GM21360 (cell line): Measurements from ENCODE around the gene MCRIP2.

Source experiments
- ATAC-seq: cut with Tn5 transposase; IDR thresholded peaks from one replicate; pipeline ENCODE4 v1.9.1; 2021; ENCODE audit warnings: mild to moderate bottlenecking, moderate library complexity; ENCODE audit not compliant: unreplicated experiment

The MCRIP2 gene

GRCh38 chr16:616733-617586 is 24.7 kb upstream of the MCRIP2 start:
- ATAC-seq, result no peak

GRCh38 chr16:617855-618254 is 23.8 kb upstream of the MCRIP2 start:
- ATAC-seq, result no peak

GRCh38 chr16:619476-620100 is 22.0 kb upstream of the MCRIP2 start:
- no peak for ATAC-seq

- ATAC-seq, result no peak
Observed at GRCh38 chr16:620700-621525, 20.7 kb upstream of the MCRIP2 start.

- no peak for ATAC-seq
Observed at GRCh38 chr16:621526-622105, 20.0 kb upstream of the MCRIP2 start.

GRCh38 chr16:622920-623280 is 18.7 kb upstream of the MCRIP2 start:
- no peak for ATAC-seq

GRCh38 chr16:624526-625070 is 17.0 kb upstream of the MCRIP2 start:
- no peak for ATAC-seq

GRCh38 chr16:625117-625976 is 16.3 kb upstream of the MCRIP2 start:
- no peak for ATAC-seq

- no peak for ATAC-seq
Observed at GRCh38 chr16:625977-626765, 15.5 kb upstream of the MCRIP2 start.

- no peak for ATAC-seq
Observed at GRCh38 chr16:626787-627453, 14.7 kb upstream of the MCRIP2 start.

- ATAC-seq, result no peak
Observed at GRCh38 chr16:627454-628239, 14.0 kb upstream of the MCRIP2 start.

- ATAC-seq, result no peak
Observed at GRCh38 chr16:628321-629061, 13.1 kb upstream of the MCRIP2 start.

GRCh38 chr16:629185-629832 is 12.3 kb upstream of the MCRIP2 start:
- ATAC-seq, result no peak

- no peak for ATAC-seq
Observed at GRCh38 chr16:629833-630248, 11.8 kb upstream of the MCRIP2 start.

- ATAC-seq, result no peak
Observed at GRCh38 chr16:630249-630814, 11.3 kb upstream of the MCRIP2 start.

GRCh38 chr16:630815-631405 is 10.7 kb upstream of the MCRIP2 start, which contains the start of gene WFIKKN1:
WFIKKN1 (plus strand) TSS chr16:630985; CDS start chr16:631254, 269 bp downstream.
- ATAC-seq, result no peak
